ENCODE results near the gene SYNGR3. TPM values are rescaled to one million over a fixed set of nuclear protein-coding genes. Genes with fewer than 3 reads are reported as not detected.

SYNGR3 gene
- total RNA-seq, 2 experiments from 2014 or later: 11.9 to 12.4 TPM

- no peak overlapping the region for H3K27ac Mint-ChIP-seq
- no peak overlapping the region for H3K4me3 Mint-ChIP-seq
- CTCF ChIA-PET: interaction anchor here (1.2 kb wide), 1 partner anchor 15 kb away, joined by 3 read pairs; no protein-coding TSS in a partner anchor
- H3K9me3 Mint-ChIP-seq: no peaks in the 10 kb centered on the region
- H3K4me1 Mint-ChIP-seq (ENCODE audit: low read depth): no peaks in the 10 kb centered on the region
- DNase-seq: no peak
- H3K27me3 Mint-ChIP-seq: no peaks in the 10 kb centered on the region
- POLR2A ChIA-PET: no interaction called here
- no peaks in the 10 kb centered on the region for H3K36me3 Mint-ChIP-seq
- intact Hi-C loops (cut with micrococcal nuclease): no loop called here
Observed at GRCh38 chr16:2037115-2037514, 47.3 kb downstream of the SYNGR3 start.

- H3K4me1 Mint-ChIP-seq (ENCODE audit: low read depth): no peaks in the 10 kb centered on the region
- H3K27me3 Mint-ChIP-seq: no peaks in the 10 kb centered on the region
- no peak overlapping the region for H3K27ac Mint-ChIP-seq
- intact Hi-C loops (cut with micrococcal nuclease): no loop called here
- ChIA-PET CTCF (interaction anchor here (1.2 kb wide), 1 partner anchor 15 kb away, joined by 3 read pairs; no protein-coding TSS in a partner anchor), POLR2A (no interaction called here)
- DNase-seq: no peak
- H3K9me3 Mint-ChIP-seq: no peaks in the 10 kb centered on the region
- H3K4me3 Mint-ChIP-seq: no peak overlapping the region
- H3K36me3 Mint-ChIP-seq: no peaks in the 10 kb centered on the region
Observed at GRCh38 chr16:2037647-2038381, 48.0 kb downstream of the SYNGR3 start.

DNA sequence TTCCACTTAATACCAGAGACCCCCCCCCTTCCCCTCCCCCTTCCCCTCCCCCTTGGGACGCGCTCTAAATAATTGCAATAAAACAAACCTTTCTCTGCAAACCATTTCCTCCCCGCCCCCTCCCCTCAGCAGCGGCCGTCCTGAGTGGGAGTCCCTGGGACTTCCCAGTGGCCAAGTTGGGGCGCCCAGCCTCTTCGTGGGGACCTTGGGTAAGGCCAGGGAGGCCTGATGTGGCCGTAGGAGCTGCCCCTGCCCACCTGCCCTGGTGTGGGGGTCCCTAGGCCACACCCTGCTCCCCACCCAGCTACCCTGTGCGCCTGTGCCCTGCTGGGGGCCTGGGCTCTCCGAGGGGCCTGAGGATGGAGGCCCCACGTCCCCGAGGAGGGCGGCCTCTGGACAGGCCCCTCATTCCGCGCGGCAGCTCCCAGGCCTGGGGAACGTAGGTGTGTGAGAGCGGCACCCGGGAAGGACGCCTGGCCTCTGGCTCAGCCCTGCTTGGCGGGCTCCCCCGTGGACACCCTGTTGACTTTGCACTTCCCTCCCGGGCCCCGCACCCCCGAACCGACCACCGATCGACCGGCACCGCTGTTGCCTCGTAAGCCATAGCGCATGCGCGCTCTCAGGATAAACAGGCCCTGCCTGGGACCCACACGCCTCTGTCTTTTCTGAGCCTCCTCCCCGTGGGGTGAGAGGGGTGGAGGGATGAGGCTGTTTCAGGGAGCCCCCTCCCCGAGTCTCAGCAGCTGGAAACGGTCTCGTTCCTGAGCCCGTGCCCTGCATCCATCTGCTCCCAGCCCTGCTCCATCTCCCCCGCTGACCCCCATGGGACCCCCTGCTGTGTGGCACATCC, 48.8 kb downstream of the SYNGR3 start:
- CTCF ChIA-PET: interaction anchor here (1.2 kb wide), 1 partner anchor 16 kb away, joined by 3 read pairs; no protein-coding TSS in a partner anchor

DNA sequence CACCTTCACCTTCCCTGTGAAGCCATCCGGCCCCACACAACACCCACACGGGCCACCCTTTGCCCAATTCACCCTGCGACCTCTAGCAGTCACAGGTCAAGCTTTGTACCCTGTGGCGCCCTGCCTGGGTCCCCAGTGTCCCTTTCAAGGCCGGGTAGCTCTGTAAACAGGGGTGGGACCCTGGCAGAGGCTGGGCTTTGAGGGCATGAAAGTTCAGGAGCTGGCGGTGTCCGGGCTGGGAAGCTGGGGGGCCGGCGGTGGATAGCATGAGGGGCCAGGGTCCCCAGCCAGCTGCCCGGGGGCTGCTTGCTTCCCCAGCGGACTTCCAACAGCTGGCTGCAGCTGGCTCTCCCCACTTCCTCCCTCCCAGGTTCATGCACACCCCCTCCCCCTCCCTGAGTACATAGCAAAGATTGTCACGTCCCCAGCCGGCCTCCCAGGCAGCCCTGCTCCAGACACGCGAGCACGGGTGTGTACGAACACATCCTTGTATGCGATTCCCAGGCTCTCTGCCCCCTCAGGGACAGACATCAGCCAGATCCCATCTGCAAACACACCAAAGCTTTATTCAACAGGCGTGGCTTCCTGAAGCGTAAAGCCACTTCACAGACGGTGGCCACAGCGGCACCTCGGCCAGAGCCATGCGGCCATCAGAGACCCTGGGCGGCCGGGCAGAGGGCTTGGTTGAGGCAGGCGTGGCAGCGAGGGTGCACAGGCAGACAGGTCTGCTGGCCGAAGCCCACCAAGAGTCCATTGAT, 49.7 kb downstream of the SYNGR3 start:
- no peak for DNase-seq
- Mint-ChIP-seq H3K4me1 (ENCODE audit: low read depth) (no peaks in the 10 kb centered on the region), H3K27me3 (no peaks in the 10 kb centered on the region), H3K27ac (no peak overlapping the region), H3K9me3 (no peaks in the 10 kb centered on the region), H3K36me3 (no peaks in the 10 kb centered on the region), H3K4me3 (no peak overlapping the region)
- ChIA-PET POLR2A (no interaction called here), CTCF (no interaction called here)
- intact Hi-C loops (cut with micrococcal nuclease): no loop called here

More for the DNA sequence above, 48.8 kb downstream of the SYNGR3 start:
- POLR2A ChIA-PET: no interaction called here
- Mint-ChIP-seq H3K9me3 (no peaks in the 10 kb centered on the region), H3K4me3 (no peak overlapping the region), H3K27ac (no peak overlapping the region), H3K4me1 (ENCODE audit: low read depth) (no peaks in the 10 kb centered on the region), H3K27me3 (no peaks in the 10 kb centered on the region), H3K36me3 (no peaks in the 10 kb centered on the region)
- DNase-seq: no peak
- intact Hi-C loops (cut with micrococcal nuclease): no loop called here

- Mint-ChIP-seq H3K4me3 (no peak overlapping the region), H3K27ac (no peak overlapping the region), H3K9me3 (no peaks in the 10 kb centered on the region), H3K4me1 (ENCODE audit: low read depth) (no peaks in the 10 kb centered on the region), H3K27me3 (no peaks in the 10 kb centered on the region), H3K36me3 (no peaks in the 10 kb centered on the region)
- CTCF ChIA-PET: no interaction called here
- DNase-seq: no peak
- intact Hi-C loops (cut with micrococcal nuclease): no loop called here
- POLR2A ChIA-PET: no interaction called here
Observed at GRCh38 chr16:2040041-2040786, 50.4 kb downstream of the SYNGR3 start.

GRCh38 chr16:2040787-2041522, 51.2 kb downstream of the SYNGR3 start:
- ChIA-PET POLR2A (no interaction called here), CTCF (interaction anchor here (0.6 to 0.7 kb wide), 2 partner anchors 37 to 1994 kb away, joined by 3 read pairs; no protein-coding TSS in a partner anchor)
- Mint-ChIP-seq H3K27me3 (no peaks in the 10 kb centered on the region), H3K4me3 (no peak overlapping the region), H3K9me3 (no peaks in the 10 kb centered on the region), H3K27ac (no peak overlapping the region), H3K4me1 (ENCODE audit: low read depth) (no peaks in the 10 kb centered on the region), H3K36me3 (no peaks in the 10 kb centered on the region)
- DNase-seq: no peak
- intact Hi-C loops (cut with micrococcal nuclease): no loop called here

DNA sequence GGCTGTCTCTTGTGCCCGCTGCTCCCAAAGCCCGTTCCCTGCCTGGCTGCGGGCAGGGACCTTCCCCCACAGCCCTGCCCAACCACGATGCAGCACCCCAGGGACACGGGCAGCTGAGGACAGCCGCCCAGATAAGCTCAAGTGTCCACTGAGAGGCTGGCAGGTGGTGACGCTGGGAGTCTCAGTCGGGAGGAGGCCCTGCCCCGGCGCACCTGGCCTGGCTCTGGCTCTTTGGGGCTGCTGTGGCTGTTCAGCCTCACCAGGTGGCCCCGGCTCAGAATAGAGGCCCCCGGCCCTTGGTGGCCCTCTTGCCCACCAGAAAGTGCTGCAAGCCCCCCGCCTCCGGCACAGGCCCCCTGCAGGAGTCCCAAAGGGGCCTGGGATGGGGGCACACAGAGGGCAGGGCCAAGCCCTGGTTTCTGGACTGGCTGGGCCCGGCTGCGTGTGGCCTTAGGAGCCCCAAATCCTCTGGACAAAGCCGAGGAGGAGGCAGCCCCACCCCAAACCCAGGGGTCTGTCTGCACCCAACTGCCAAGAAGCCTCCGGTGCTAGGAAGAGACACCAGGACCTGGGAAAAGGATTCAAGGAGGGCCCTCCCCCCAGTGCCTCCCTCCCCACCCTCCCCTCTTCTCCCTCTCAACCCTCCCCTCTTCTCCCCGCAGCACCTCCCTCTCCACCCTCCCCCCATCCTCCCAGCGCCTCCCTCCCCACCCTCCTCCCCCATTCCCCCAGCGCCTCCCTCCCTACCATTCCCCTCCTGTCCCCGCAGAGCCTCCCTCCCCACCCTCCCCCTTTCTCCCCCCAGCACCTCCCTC, 52.6 kb downstream of the SYNGR3 start:
- ChIA-PET POLR2A (no interaction called here), CTCF (no interaction called here)
- H3K4me3 Mint-ChIP-seq: no peak overlapping the region
- H3K36me3 Mint-ChIP-seq: no peaks in the 10 kb centered on the region
- intact Hi-C loops (cut with micrococcal nuclease): no loop called here
- H3K4me1 Mint-ChIP-seq (ENCODE audit: low read depth): peaks cover 7% of the 10 kb centered on the region
- no peak for DNase-seq
- no peaks in the 10 kb centered on the region for H3K9me3 Mint-ChIP-seq
- no peak overlapping the region for H3K27ac Mint-ChIP-seq
- no peaks in the 10 kb centered on the region for H3K27me3 Mint-ChIP-seq

DNA sequence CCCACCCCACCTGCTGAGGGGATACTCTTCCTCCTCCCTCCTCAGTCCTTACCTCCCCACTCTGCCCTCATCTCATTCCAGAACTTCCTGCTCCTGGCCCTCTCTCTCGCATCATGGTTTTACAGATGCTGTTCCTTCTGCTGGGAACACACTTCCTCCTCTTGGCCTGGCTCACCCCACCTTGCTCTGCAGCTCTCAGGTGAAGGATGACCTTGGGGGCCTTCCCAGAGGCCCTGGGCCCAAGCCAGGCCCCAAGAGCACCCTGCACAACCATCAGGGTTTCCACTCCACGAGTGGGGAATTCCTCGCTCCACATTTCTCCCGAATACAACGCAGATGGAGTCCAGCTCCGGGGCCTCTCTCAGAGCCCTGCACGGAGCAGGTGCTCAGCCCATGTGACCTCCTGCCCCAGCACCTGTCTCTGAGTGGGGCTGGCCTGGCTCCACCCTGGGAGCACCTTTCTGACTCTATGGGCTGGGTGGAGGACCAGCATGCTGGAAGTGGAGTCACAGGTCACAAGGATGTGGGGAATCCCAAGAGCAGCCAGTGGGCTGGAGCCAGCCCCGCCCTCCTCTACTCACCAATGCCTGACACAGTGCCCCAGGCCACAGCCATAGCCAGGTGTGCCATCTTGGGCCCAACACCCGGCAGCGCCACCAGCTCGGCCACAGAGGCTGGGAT, 53.4 kb downstream of the SYNGR3 start:
- Mint-ChIP-seq H3K36me3 (no peaks in the 10 kb centered on the region), H3K27ac (no peak overlapping the region), H3K27me3 (no peaks in the 10 kb centered on the region), H3K9me3 (no peaks in the 10 kb centered on the region), H3K4me3 (no peak overlapping the region), H3K4me1 (ENCODE audit: low read depth) (peaks cover 7% of the 10 kb centered on the region)
- intact Hi-C loops (cut with micrococcal nuclease): no loop called here
- ChIA-PET CTCF (no interaction called here), POLR2A (no interaction called here)
- no peak for DNase-seq

Measured in activated CD4-positive, alpha-beta memory T cell treated with anti-CD3 and anti-CD28 coated beads for 36 hours (primary cell).